Measurements from ENCODE around the gene HOXB8. TPM values are rescaled to one million over a fixed set of nuclear protein-coding genes. Genes with fewer than 3 reads are reported as not detected.
A peak's percentile ranks its signal among the peaks of the same experiment; 100 is the strongest.

The HOXB8 gene
- total RNA-seq, 1 experiment from 2014 or later, result not detected

- ATAC-seq (no peak), DNase-seq (no peak)
- H4K20me1 ChIP-seq (ENCODE audit: low read length), result no peaks in the 10 kb centered on the region
- H3K36me3 ChIP-seq (ENCODE audit: low read depth, low read length), result no peaks in the 10 kb centered on the region
- no peak overlapping the region for H3K9ac ChIP-seq (ENCODE audit: low read length)
- H3K4me2 ChIP-seq (ENCODE audit: low read length), result no peak overlapping the region
- H2AFZ ChIP-seq (ENCODE audit: low read length), result no peak overlapping the region
- no peak overlapping the region for H3K27ac ChIP-seq (ENCODE audit: low read length)
- intact Hi-C loops (cut with micrococcal nuclease), result no loop called here
- TF ChIP-seq EZH2 (IDR thresholded peaks at IDR 0.05; ENCODE audit: low read length, unreplicated experiment) (no peak), CTCF (conservative IDR thresholded peaks at IDR 0.05; ENCODE audit: low read depth, low read length) (no peak), EZH2phosphoT487 (IDR thresholded peaks at IDR 0.05; ENCODE audit: borderline replicate concordance, low read length) (no peak)
- peaks cover 12% of the 10 kb centered on the region for H3K4me1 ChIP-seq (ENCODE audit: insufficient read depth, low read length)
- CTCF ChIA-PET, result no interaction called here
- POLR2A ChIA-PET (ENCODE audit: unreplicated experiment), result no interaction called here
- H3K4me3 ChIP-seq (ENCODE audit: low read length), result no peak overlapping the region
- no peaks in the 10 kb centered on the region for H3K79me2 ChIP-seq (ENCODE audit: low read length)
- H3K27me3 ChIP-seq (ENCODE audit: low read length), result no peaks in the 10 kb centered on the region
- H3F3A ChIP-seq (ENCODE audit: low read length, unreplicated experiment), result no peaks in the 10 kb centered on the region
- TSS peak; percentile 13 for BruUV-seq (replicated peaks)
- H3K9me2 ChIP-seq (replicated peaks; ENCODE audit: low read length), result no peaks in the 10 kb centered on the region
- H3K9me3 ChIP-seq (ENCODE audit: low read length), result no peaks in the 10 kb centered on the region
These were observed 43.9 kb downstream of the HOXB8 start for GRCh38 chr17:48571024-48571818.

GRCh38 chr17:48570325-48571023, 44.6 kb downstream of the HOXB8 start:
- Histone ChIP-seq H3K9ac (ENCODE audit: low read length) (no peak overlapping the region), H3K4me2 (ENCODE audit: low read length) (no peak overlapping the region), H3F3A (ENCODE audit: low read length, unreplicated experiment) (no peaks in the 10 kb centered on the region), H3K4me3 (ENCODE audit: low read length) (no peak overlapping the region), H3K36me3 (ENCODE audit: low read depth, low read length) (no peaks in the 10 kb centered on the region), H3K9me2 (replicated peaks; ENCODE audit: low read length) (no peaks in the 10 kb centered on the region), H3K4me1 (ENCODE audit: insufficient read depth, low read length) (peaks cover 8% of the 10 kb centered on the region), H2AFZ (ENCODE audit: low read length) (no peak overlapping the region), H3K9me3 (ENCODE audit: low read length) (no peaks in the 10 kb centered on the region), H4K20me1 (ENCODE audit: low read length) (no peaks in the 10 kb centered on the region), H3K27me3 (ENCODE audit: low read length) (no peaks in the 10 kb centered on the region), H3K79me2 (ENCODE audit: low read length) (no peaks in the 10 kb centered on the region), H3K27ac (ENCODE audit: low read length) (no peak overlapping the region)
- ChIA-PET CTCF (no interaction called here), POLR2A (ENCODE audit: unreplicated experiment) (no interaction called here)
- intact Hi-C loops (cut with micrococcal nuclease), result no loop called here
- TF ChIP-seq CTCF (conservative IDR thresholded peaks at IDR 0.05; ENCODE audit: low read depth, low read length) (no peak), EZH2phosphoT487 (IDR thresholded peaks at IDR 0.05; ENCODE audit: borderline replicate concordance, low read length) (no peak), EZH2 (IDR thresholded peaks at IDR 0.05; ENCODE audit: low read length, unreplicated experiment) (no peak)
- no TSS peak for BruUV-seq (replicated peaks)
- ATAC-seq (no peak), DNase-seq (no peak)

Data from PC-3 (cell line).